HG03025 (cell line): ENCODE results near the gene FBXL14.
"Not testable (repeated sequence)": the region's sequence is repeated elsewhere in the genome, so short reads cannot be mapped to it uniquely, and the experiment has no call there.

ENCODE experiments used
- ATAC-seq: cut with Tn5 transposase; IDR thresholded peaks from one replicate; pipeline ENCODE4 v1.9.1; 2021; ENCODE audit warnings: mild to moderate bottlenecking, moderate library complexity; ENCODE audit not compliant: unreplicated experiment, low FRiP score

The FBXL14 gene

GRCh38 chr12:1574865-1575259 is 19.5 kb downstream of the FBXL14 start:
- ATAC-seq, result no peak

- ATAC-seq, result no peak
Measured at GRCh38 chr12:1573960-1574864, 20.2 kb downstream of the FBXL14 start.

- no peak for ATAC-seq
Measured at GRCh38 chr12:1572731-1573130, 21.6 kb downstream of the FBXL14 start.

- no peak for ATAC-seq
Measured at GRCh38 chr12:1567852-1568251, 26.5 kb downstream of the FBXL14 start.

GRCh38 chr12:1566449-1567135 is 27.8 kb downstream of the FBXL14 start:
- no peak for ATAC-seq

- ATAC-seq, result no peak
Measured at GRCh38 chr12:1565172-1565571, 29.2 kb downstream of the FBXL14 start.

GRCh38 chr12:1564067-1564466 is 30.3 kb downstream of the FBXL14 start:
- no peak for ATAC-seq

GRCh38 chr12:1562813-1563407 is 31.5 kb downstream of the FBXL14 start:
- ATAC-seq, result no peak

- ATAC-seq, result no peak
Measured at GRCh38 chr12:1560704-1561103, 33.7 kb downstream of the FBXL14 start.

- no peak for ATAC-seq
Measured at GRCh38 chr12:1559676-1560091, 34.7 kb downstream of the FBXL14 start.

- not testable (repeated sequence) for ATAC-seq
Measured at GRCh38 chr12:1558108-1558507, 36.3 kb downstream of the FBXL14 start.

GRCh38 chr12:1553987-1554982 is 40.1 kb downstream of the FBXL14 start:
- ATAC-seq, result peak; percentile 86

GRCh38 chr12:1553536-1553935 is 40.8 kb downstream of the FBXL14 start:
- no peak for ATAC-seq

- no peak for ATAC-seq
Measured at GRCh38 chr12:1552911-1553491, 41.4 kb downstream of the FBXL14 start.

- no peak for ATAC-seq
Measured at GRCh38 chr12:1552171-1552570, 42.2 kb downstream of the FBXL14 start.

- no peak for ATAC-seq
Measured at GRCh38 chr12:1551496-1551895, 42.9 kb downstream of the FBXL14 start.

GRCh38 chr12:1546931-1547640 is 47.3 kb downstream of the FBXL14 start:
- ATAC-seq, result no peak

- no peak for ATAC-seq
Measured at GRCh38 chr12:1544996-1545700, 49.2 kb downstream of the FBXL14 start.

- ATAC-seq, result no peak
Measured at GRCh38 chr12:1542599-1542998, 51.8 kb downstream of the FBXL14 start.
